GM12892 (cell line): ENCODE measurements around the gene C3orf49.

ENCODE experiments used
- POLR2A ChIP-seq: IDR thresholded peaks from 2 replicates; pipeline ENCODE4 v1.6.1; 2011; ENCODE audit warnings: low read depth, low read length, control low read depth
- POLR2AphosphoS5 ChIP-seq: IDR thresholded peaks from 2 replicates; pipeline ENCODE4 v1.6.1; 2011; ENCODE audit warnings: low read depth, low read length, control low read depth
- TAF1 ChIP-seq: IDR thresholded peaks from 2 replicates; pipeline ENCODE4 v1.6.1; 2011; ENCODE audit warnings: low read depth, mild to moderate bottlenecking, control low read depth, low read length, borderline replicate concordance

DNA sequence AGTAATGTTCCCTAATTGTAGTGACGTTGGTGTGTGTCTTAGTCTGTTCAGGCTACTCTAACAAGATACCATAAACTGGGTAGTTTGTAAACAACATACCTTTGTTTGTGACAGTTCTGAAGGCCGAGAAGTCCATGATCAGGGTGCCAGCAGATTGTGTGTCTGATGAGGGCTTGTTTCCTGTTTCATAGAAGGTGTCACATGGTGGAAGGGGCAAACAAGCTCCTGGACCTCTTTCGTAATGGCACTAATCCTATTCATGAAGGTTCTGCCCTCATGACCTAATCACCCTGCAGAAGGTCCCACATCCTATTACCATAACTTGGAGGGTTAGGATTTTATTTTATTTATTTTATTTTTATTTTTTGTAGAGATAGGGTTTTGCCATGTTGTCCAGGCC lies 55.7 kb downstream of the C3orf49 start:
- TF ChIP-seq POLR2A (no peak), POLR2AphosphoS5 (no peak), TAF1 (no peak)
